H9 (cell line): Measurements from ENCODE around the gene SETBP1. TPM values are rescaled to one million over a fixed set of nuclear protein-coding genes. Genes with fewer than 3 reads are reported as not detected.

Experiments used
- DNase-seq: peaks from one replicate; pipeline ENCODE4 v3.0.0-alpha.2; 2017
- H2AFZ ChIP-seq: one replicate; pipeline ENCODE4 v1.6.1; 2013; ENCODE audit warnings: mild to moderate bottlenecking, low read length, control low read depth, moderate library complexity
- H2AK5ac ChIP-seq: 2 replicates; pipeline ENCODE4 v1.6.1; 2013; ENCODE audit warnings: low read length, control low read depth, mixed read lengths; ENCODE audit not compliant: insufficient read length
- H2BK120ac ChIP-seq: one replicate; pipeline ENCODE4 v1.6.1; 2013; ENCODE audit warnings: low read depth, mild to moderate bottlenecking, low read length, control low read depth, inconsistent platforms; ENCODE audit not compliant: poor library complexity, severe bottlenecking
- H2BK12ac ChIP-seq: 2 replicates; pipeline ENCODE4 v1.6.1; 2013; ENCODE audit warnings: low read length, control low read depth, mixed read lengths, low read depth; ENCODE audit not compliant: insufficient read length
- H2BK15ac ChIP-seq: 2 replicates; pipeline ENCODE4 v1.6.1; 2013; ENCODE audit warnings: low read depth, low read length, control low read depth
- H2BK20ac ChIP-seq: one replicate; pipeline ENCODE4 v1.6.1; 2013; ENCODE audit warnings: low read depth, mild to moderate bottlenecking, low read length, control low read depth, inconsistent platforms; ENCODE audit not compliant: poor library complexity, severe bottlenecking
- H2BK5ac ChIP-seq: 2 replicates; pipeline ENCODE4 v1.6.1; 2013; ENCODE audit warnings: low read length, control low read depth, mixed read lengths; ENCODE audit not compliant: insufficient read length
- H3K14ac ChIP-seq: 2 replicates; pipeline ENCODE4 v1.6.1; 2013; ENCODE audit warnings: low read length, control low read depth; ENCODE audit not compliant: insufficient read depth
- H3K18ac ChIP-seq: 2 replicates; pipeline ENCODE4 v1.6.1; 2013; ENCODE audit warnings: low read depth, mild to moderate bottlenecking, mixed read lengths, low read length, control low read depth; ENCODE audit not compliant: insufficient read length
- H3K23ac ChIP-seq: 2 replicates; pipeline ENCODE4 v1.6.1; 2013; ENCODE audit warnings: low read length, control low read depth, mixed read lengths, low read depth; ENCODE audit not compliant: insufficient read length
- H3K23me2 ChIP-seq: 2 replicates; pipeline ENCODE4 v1.6.1; 2013; ENCODE audit warnings: low read depth, mild to moderate bottlenecking, mixed read lengths, low read length, control low read depth; ENCODE audit not compliant: insufficient read length, poor library complexity, severe bottlenecking
- H3K27ac ChIP-seq: 2 replicates; pipeline ENCODE4 v1.5.1; 2013; ENCODE audit warnings: low read length, control low read depth, mixed read lengths, low read depth; ENCODE audit not compliant: insufficient read length
- H3K27me3 ChIP-seq: 2 replicates; pipeline ENCODE4 v1.6.1; 2013; ENCODE audit warnings: low read length, control low read depth, inconsistent platforms; ENCODE audit not compliant: insufficient read depth
- H3K4ac ChIP-seq: 2 replicates; pipeline ENCODE4 v1.6.1; 2013; ENCODE audit warnings: low read depth, mild to moderate bottlenecking, control low read depth, inconsistent platforms, low read length, moderate library complexity
- H3K4me1 ChIP-seq: 2 replicates; pipeline ENCODE4 v1.6.1; 2013; ENCODE audit warnings: low read length, control low read depth, inconsistent platforms; ENCODE audit not compliant: insufficient read depth
- H3K4me2 ChIP-seq: 2 replicates; pipeline ENCODE4 v1.6.1; 2013; ENCODE audit warnings: low read length, control low read depth, mixed read lengths; ENCODE audit not compliant: insufficient read length, insufficient read depth
- H3K56ac ChIP-seq: 2 replicates; pipeline ENCODE4 v1.6.1; 2013; ENCODE audit warnings: low read depth, mild to moderate bottlenecking, mixed read lengths, low read length, control low read depth; ENCODE audit not compliant: insufficient read length
- H3K79me1 ChIP-seq: 2 replicates; pipeline ENCODE4 v1.6.1; 2013; ENCODE audit warnings: low read depth, mild to moderate bottlenecking, moderate library complexity, low read length, control low read depth, inconsistent platforms; ENCODE audit not compliant: insufficient read depth, poor library complexity, severe bottlenecking
- H3K79me2 ChIP-seq: 2 replicates; pipeline ENCODE4 v1.6.1; 2013; ENCODE audit warnings: low read length, control low read depth, inconsistent platforms; ENCODE audit not compliant: insufficient read depth
- H3K9ac ChIP-seq: 2 replicates; pipeline ENCODE4 v1.6.1; 2013; ENCODE audit warnings: low read length, control low read depth, mixed read lengths; ENCODE audit not compliant: insufficient read length; ENCODE audit errors: extremely low read depth
- H3K9me3 ChIP-seq: one replicate; pipeline ENCODE4 v1.6.1; 2013; ENCODE audit warnings: low read depth, low read length, inconsistent platforms; ENCODE audit not compliant: control insufficient read depth
- H3T11ph ChIP-seq: one replicate; pipeline ENCODE4 v1.6.1; 2013; ENCODE audit warnings: mild to moderate bottlenecking, low read length, control low read depth, inconsistent platforms
- H4K20me1 ChIP-seq: one replicate; pipeline ENCODE4 v1.6.1; 2013; ENCODE audit not compliant: control insufficient read depth, insufficient read length, insufficient read depth
- H4K5ac ChIP-seq: 2 replicates; pipeline ENCODE4 v1.6.1; 2013; ENCODE audit warnings: low read depth, mild to moderate bottlenecking, mixed read lengths, low read length, control low read depth; ENCODE audit not compliant: insufficient read length
- H4K8ac ChIP-seq: replicated peaks from 2 replicates; pipeline ENCODE4 v1.6.1; 2013; ENCODE audit warnings: low read length, control low read depth, mixed read lengths, low read depth; ENCODE audit not compliant: insufficient read length
- H4K91ac ChIP-seq: 2 replicates; pipeline ENCODE4 v1.6.1; 2013; ENCODE audit warnings: low read depth, mild to moderate bottlenecking, moderate library complexity, mixed read lengths, low read length, control low read depth; ENCODE audit not compliant: insufficient read length
- H3K27ac Mint-ChIP-seq, 3 experiments: 2 replicates in 2 of 3; 3 replicates in 1 of 3; pipeline ENCODE4 v1.8.0; 2020 to 2021; ENCODE audit warnings: mixed read lengths in 3 of 3, mild to moderate bottlenecking in 1 of 3, moderate library complexity in 1 of 3
- H3K27me3 Mint-ChIP-seq: 2 replicates; pipeline ENCODE4 v1.8.0; 2021; ENCODE audit warnings: low read depth, mild to moderate bottlenecking, moderate library complexity, mixed read lengths
- H3K36me3 Mint-ChIP-seq, 3 experiments: 2 replicates in 2 of 3; 3 replicates in 1 of 3; pipeline ENCODE4 v1.8.0; 2020 to 2021; ENCODE audit warnings: low read depth in 3 of 3, mixed read lengths in 3 of 3; ENCODE audit not compliant: insufficient read depth in 1 of 3
- H3K4me1 Mint-ChIP-seq, 2 experiments: 2 replicates each; pipeline ENCODE4 v1.8.0; 2020; ENCODE audit warnings: mixed read lengths in 2 of 2
- H3K4me3 Mint-ChIP-seq, 2 experiments: 2 replicates in 1 of 2; 3 replicates in 1 of 2; pipeline ENCODE4 v1.8.0; 2020 to 2021; ENCODE audit warnings: mild to moderate bottlenecking in 2 of 2, mixed read lengths in 2 of 2, moderate library complexity in 1 of 2
- H3K9me3 Mint-ChIP-seq, 2 experiments: 2 replicates in 1 of 2; 3 replicates in 1 of 2; pipeline ENCODE4 v1.8.0; 2020; ENCODE audit warnings: mild to moderate bottlenecking in 2 of 2, mixed read lengths in 2 of 2, moderate library complexity in 1 of 2
- CTCF ChIP-seq: fragments of 200-600 bp; sonication (generic); conservative IDR thresholded peaks from 3 replicates; pipeline ENCODE4 v1.8.0; 2021; ENCODE audit warnings: antibody characterized with exemption, mild to moderate bottlenecking
- WGBS: extraction: QIAGEN DNeasy Blood & Tissue Kit; methylation state at CpG from one replicate; pipeline ENCODE4 v1.1.7; 2013; ENCODE audit warnings: missing lambda C conversion rate, low lambda C conversion rate, mixed read lengths; ENCODE audit not compliant: insufficient read length; ENCODE audit errors: extremely low coverage; 5-methylcytosine and 5-hydroxymethylcytosine counted together
- total RNA-seq: library from RNA; stranded (reverse); gene quantifications from 2 replicates; pipeline ENCODE4 v1.2.1, GENCODE V29; 2021

The SETBP1 gene
- total RNA-seq, 1 experiment from 2014 or later, result 4.6 TPM

GRCh38 chr18:44686156-44686555 lies 5.5 kb downstream of the SETBP1 start:
- Histone ChIP-seq H3K4ac (no peak overlapping the region), H2AFZ (no peak overlapping the region), H3K23ac (no peak overlapping the region), H3K4me1 (peaks cover 4% of the 10 kb centered on the region; the same call in 1 of the 2 replicates), H2BK12ac (no peak overlapping the region), H2AK5ac (no peak overlapping the region), H3K9me3 (no peaks in the 10 kb centered on the region), H3T11ph (no peak overlapping the region), H3K79me2 (no peaks in the 10 kb centered on the region), H2BK5ac (no peak overlapping the region), H3K79me1 (peaks cover 3% of the 10 kb centered on the region), H4K91ac (no peak overlapping the region), H3K27me3 (peaks cover 6% of the 10 kb centered on the region; the same call in 1 of the 2 replicates), H3K23me2 (peaks cover 7% of the 10 kb centered on the region), H4K20me1 (no peaks in the 10 kb centered on the region), H3K9ac (no peak overlapping the region), H4K8ac (no peak overlapping the region), H3K18ac (no peak overlapping the region), H2BK120ac (no peak overlapping the region), H3K4me2 (no peak overlapping the region), H3K14ac (no peak overlapping the region), H2BK20ac (no peak overlapping the region), H4K5ac (no peak overlapping the region), H2BK15ac (no peak overlapping the region), H3K56ac (no peak overlapping the region), H3K27ac (no peak overlapping the region)
- WGBS, result no CpG with 5 or more reads among the region's 1 CpG
- Mint-ChIP-seq H3K4me1 (peaks cover 3 to 8% of the 10 kb centered on the region in 2 experiments; a peak in 3 of 4 replicates), H3K36me3 (no peaks in the 10 kb centered on the region), H3K4me3 (no peak overlapping the region), H3K27me3 (no peaks in the 10 kb centered on the region), H3K9me3 (no peaks in the 10 kb centered on the region; a peak in 1 of 5 replicates), H3K27ac (no peak overlapping the region)
- DNase-seq, result no peak
- no peak for TF ChIP-seq CTCF
